ENCODE measurements around the gene KIAA0753. TPM values are rescaled to one million over a fixed set of nuclear protein-coding genes. Genes with fewer than 3 reads are reported as not detected.

KIAA0753 gene
- total and polyA plus RNA-seq, 10 of the 15 experiments (the other 5 are each of a cell fraction or from before 2014, with no cell fraction given): 2.2 to 15.2 (median 7.7) TPM

- peak; percentile 81 for TF ChIP-seq PBX3 (IDR thresholded peaks at IDR 0.05; ENCODE audit: insufficient replicate concordance, low read depth, low read length)
- no peak for TF ChIP-seq MLLT1 (IDR thresholded peaks at IDR 0.05)
- no peak for TF ChIP-seq TAF1 (IDR thresholded peaks at IDR 0.05; ENCODE audit: borderline replicate concordance, low read depth, low read length)
- TF ChIP-seq CREM (IDR thresholded peaks at IDR 0.05; ENCODE audit: low read depth): peak; percentile 16; the same call in 1 of the 2 replicates
- no peak for TF ChIP-seq CUX1 (IDR thresholded peaks at IDR 0.05; ENCODE audit: insufficient replicate concordance, low read depth, low read length)
- no peak for TF ChIP-seq POLR2A (IDR thresholded peaks at IDR 0.05; ENCODE audit: low read depth, low read length)
- no peak for TF ChIP-seq IKZF2 (IDR thresholded peaks at IDR 0.05)
- TF ChIP-seq TCF12 (IDR thresholded peaks at IDR 0.05; ENCODE audit: low read depth, low read length): peak; percentile 41; the same call in 1 of the 2 replicates
- TF ChIP-seq, protein P1, sequence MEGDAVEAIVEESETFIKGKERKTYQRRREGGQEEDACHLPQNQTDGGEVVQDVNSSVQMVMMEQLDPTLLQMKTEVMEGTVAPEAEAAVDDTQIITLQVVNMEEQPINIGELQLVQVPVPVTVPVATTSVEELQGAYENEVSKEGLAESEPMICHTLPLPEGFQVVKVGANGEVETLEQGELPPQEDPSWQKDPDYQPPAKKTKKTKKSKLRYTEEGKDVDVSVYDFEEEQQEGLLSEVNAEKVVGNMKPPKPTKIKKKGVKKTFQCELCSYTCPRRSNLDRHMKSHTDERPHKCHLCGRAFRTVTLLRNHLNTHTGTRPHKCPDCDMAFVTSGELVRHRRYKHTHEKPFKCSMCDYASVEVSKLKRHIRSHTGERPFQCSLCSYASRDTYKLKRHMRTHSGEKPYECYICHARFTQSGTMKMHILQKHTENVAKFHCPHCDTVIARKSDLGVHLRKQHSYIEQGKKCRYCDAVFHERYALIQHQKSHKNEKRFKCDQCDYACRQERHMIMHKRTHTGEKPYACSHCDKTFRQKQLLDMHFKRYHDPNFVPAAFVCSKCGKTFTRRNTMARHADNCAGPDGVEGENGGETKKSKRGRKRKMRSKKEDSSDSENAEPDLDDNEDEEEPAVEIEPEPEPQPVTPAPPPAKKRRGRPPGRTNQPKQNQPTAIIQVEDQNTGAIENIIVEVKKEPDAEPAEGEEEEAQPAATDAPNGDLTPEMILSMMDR (IDR thresholded peaks at IDR 0.05 in 2 of 3, conservative IDR thresholded peaks at IDR 0.05 in 1 of 3; ENCODE audit: control insufficient read depth in 2 of 3, extremely low read depth in 1 of 3, insufficient read depth in 1 of 3, low read depth in 3 of 3, low read length in 3 of 3): no peak
- no peak for TF ChIP-seq NR2C2 (IDR thresholded peaks at IDR 0.05; ENCODE audit: borderline replicate concordance, control insufficient read depth, insufficient read length, low read depth)
Measured at GRCh38 chr17:6548578-6549330, 91.8 kb downstream of the KIAA0753 start (continued).
